ENCODE results near the gene DNAH6. TPM values are rescaled to one million over a fixed set of nuclear protein-coding genes. Genes with fewer than 3 reads are reported as not detected.
A peak's percentile ranks its signal among the peaks of the same experiment; 100 is the strongest.

DNAH6 gene
- total RNA-seq, 1 donor from 2014 or later, result not detected

DNA sequence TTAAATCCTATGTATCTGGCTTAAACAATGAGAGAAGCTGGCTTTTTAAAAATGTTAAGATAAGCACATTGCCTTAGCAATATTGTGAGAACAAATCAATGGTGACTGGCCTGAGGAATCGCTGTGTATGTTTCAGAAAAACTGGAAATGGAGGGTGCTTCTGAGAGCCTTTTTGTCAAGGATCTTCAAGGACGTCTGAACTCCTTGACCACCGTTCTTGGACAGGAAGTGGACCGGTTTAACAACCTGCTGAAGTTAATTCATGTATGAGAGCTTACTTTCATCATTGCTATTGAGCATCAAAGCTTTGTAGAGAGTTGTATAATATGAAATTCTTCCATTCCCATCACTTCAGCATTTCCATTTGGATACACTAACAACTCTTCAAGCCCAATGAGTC, 292.0 kb downstream of the DNAH6 start:
- H3K4me3 Mint-ChIP-seq (ENCODE audit: unreplicated experiment), result no peak overlapping the region
- no peaks in the 10 kb centered on the region for H3K36me3 Mint-ChIP-seq (ENCODE audit: unreplicated experiment)
- no peak for DNase-seq (ENCODE audit: extremely low spot score, unreplicated experiment)
- peaks cover 25% of the 10 kb centered on the region for H3K27me3 Mint-ChIP-seq (ENCODE audit: unreplicated experiment)
- peaks cover 14% of the 10 kb centered on the region for H3K4me1 Mint-ChIP-seq (ENCODE audit: unreplicated experiment)
- no peak overlapping the region for H3K27ac Mint-ChIP-seq (ENCODE audit: unreplicated experiment)
- TF ChIP-seq, protein P1, sequence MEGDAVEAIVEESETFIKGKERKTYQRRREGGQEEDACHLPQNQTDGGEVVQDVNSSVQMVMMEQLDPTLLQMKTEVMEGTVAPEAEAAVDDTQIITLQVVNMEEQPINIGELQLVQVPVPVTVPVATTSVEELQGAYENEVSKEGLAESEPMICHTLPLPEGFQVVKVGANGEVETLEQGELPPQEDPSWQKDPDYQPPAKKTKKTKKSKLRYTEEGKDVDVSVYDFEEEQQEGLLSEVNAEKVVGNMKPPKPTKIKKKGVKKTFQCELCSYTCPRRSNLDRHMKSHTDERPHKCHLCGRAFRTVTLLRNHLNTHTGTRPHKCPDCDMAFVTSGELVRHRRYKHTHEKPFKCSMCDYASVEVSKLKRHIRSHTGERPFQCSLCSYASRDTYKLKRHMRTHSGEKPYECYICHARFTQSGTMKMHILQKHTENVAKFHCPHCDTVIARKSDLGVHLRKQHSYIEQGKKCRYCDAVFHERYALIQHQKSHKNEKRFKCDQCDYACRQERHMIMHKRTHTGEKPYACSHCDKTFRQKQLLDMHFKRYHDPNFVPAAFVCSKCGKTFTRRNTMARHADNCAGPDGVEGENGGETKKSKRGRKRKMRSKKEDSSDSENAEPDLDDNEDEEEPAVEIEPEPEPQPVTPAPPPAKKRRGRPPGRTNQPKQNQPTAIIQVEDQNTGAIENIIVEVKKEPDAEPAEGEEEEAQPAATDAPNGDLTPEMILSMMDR (IDR thresholded peaks at IDR 0.05), result no peak
- H3K9me3 Mint-ChIP-seq (ENCODE audit: unreplicated experiment), result no peaks in the 10 kb centered on the region

DNA sequence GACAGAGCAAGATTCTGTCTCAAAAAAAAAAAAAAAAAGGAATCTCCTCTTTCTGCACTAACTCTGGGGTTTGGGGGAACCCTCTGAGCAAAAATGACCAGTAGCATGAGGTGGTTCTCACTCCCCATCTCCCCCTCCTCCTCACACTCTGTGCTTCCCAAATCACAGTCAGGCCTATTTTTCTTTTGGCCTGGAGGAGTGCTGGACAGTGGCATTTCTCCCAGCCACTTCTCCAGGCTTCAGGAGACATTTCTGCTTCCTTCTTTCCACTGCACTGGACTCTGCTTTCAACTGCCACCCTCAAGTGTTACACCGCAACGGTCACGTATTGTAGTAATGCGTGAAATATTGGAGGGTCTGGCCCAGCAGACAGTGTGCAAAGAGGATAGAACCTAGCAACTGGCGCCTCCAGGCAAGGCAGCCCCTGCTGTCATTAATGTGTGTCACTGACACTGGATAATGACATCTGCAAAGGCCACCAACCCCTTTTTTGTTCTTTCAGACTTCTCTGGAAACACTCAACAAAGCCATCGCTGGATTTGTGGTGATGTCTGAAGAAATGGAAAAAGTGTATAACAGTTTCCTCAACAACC, 295.6 kb downstream of the DNAH6 start:
- peak; percentile 67 for DNase-seq (ENCODE audit: extremely low spot score, unreplicated experiment)
- Mint-ChIP-seq H3K36me3 (ENCODE audit: unreplicated experiment) (no peaks in the 10 kb centered on the region), H3K27me3 (ENCODE audit: unreplicated experiment) (peaks cover 28% of the 10 kb centered on the region), H3K4me1 (ENCODE audit: unreplicated experiment) (peaks cover 9% of the 10 kb centered on the region), H3K27ac (ENCODE audit: unreplicated experiment) (no peak overlapping the region), H3K9me3 (ENCODE audit: unreplicated experiment) (no peaks in the 10 kb centered on the region), H3K4me3 (ENCODE audit: unreplicated experiment) (no peak overlapping the region)
- TF ChIP-seq, protein P1 (IDR thresholded peaks at IDR 0.05), result no peak

DNA sequence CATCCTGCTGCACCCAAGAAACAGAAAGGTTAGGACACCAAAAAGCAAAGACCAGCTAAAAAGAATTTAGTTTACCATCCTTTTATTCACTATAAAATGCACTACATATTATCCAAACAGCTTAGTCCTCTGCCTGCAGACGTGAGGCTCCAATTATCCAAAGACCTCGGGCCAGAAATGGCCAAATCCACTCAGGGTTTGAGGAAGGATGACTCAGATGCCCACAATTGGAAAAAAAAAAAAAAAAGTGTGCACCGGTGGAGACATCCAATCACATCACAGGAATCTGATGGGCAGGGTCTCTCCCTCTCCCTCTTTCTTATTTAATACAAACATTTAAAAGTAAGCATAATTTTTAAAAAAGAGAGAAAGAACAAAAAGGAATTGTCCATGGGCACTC, 298.8 kb downstream of the DNAH6 start:
- Mint-ChIP-seq H3K4me1 (ENCODE audit: unreplicated experiment) (no peaks in the 10 kb centered on the region), H3K27ac (ENCODE audit: unreplicated experiment) (no peak overlapping the region), H3K4me3 (ENCODE audit: unreplicated experiment) (no peak overlapping the region), H3K27me3 (ENCODE audit: unreplicated experiment) (peaks cover 24% of the 10 kb centered on the region), H3K9me3 (ENCODE audit: unreplicated experiment) (no peaks in the 10 kb centered on the region), H3K36me3 (ENCODE audit: unreplicated experiment) (no peaks in the 10 kb centered on the region)
- no peak for DNase-seq (ENCODE audit: extremely low spot score, unreplicated experiment)
- TF ChIP-seq, protein P1 (IDR thresholded peaks at IDR 0.05), result no peak

DNA sequence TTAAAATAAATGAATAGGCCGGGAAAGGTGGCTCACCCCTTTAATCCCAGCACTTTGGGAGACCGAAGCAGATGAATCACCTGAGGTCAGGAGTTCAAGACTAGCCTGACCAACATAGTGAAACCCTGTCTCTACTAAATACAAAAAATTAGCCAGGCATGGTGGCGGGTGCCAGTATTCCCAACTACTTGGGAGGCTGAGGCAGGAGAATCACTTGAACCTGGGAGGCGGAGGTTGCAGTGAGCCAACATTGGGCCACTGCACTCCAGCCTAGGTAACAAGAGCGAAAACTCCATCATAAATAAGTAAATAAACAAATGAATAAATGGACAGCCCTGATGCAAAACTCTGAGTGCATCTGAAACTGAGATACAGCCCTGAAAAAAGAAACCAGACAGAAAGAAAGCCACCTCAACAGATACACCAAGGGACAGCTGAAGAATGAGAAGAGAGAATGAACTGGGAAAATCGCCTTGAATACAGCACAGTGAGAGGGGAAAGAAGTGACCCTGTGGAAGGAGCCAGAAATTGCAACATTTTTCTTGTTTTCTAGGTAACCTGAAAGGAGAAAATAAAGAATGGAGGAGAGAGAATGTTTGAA, 300.2 kb downstream of the DNAH6 start:
- Mint-ChIP-seq H3K27me3 (ENCODE audit: unreplicated experiment) (peaks cover 21% of the 10 kb centered on the region), H3K4me3 (ENCODE audit: unreplicated experiment) (no peak overlapping the region), H3K36me3 (ENCODE audit: unreplicated experiment) (no peaks in the 10 kb centered on the region), H3K9me3 (ENCODE audit: unreplicated experiment) (no peaks in the 10 kb centered on the region), H3K4me1 (ENCODE audit: unreplicated experiment) (no peaks in the 10 kb centered on the region), H3K27ac (ENCODE audit: unreplicated experiment) (no peak overlapping the region)
- no peak for DNase-seq (ENCODE audit: extremely low spot score, unreplicated experiment)
- TF ChIP-seq, protein P1 (IDR thresholded peaks at IDR 0.05), result no peak

DNA sequence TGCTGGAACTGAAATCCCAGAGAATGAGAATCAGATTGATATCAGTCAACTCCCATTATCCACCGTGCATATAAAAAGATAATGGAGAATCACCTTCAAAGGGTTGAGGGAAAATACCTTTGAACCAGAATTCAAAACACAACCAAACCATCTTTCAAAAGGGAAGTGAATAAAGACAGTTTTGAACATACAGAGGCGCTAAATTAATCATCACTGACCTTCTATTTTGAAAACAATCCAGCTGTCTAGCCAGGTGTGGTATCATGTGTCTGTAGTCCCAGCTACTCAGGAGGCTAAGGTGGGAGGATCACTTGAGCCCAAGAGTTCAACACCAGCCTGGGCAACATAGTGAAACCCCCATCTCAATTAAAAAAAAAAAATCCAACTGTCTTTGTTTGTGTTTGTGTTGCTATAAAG, 300.9 kb downstream of the DNAH6 start:
- TF ChIP-seq, protein P1 (IDR thresholded peaks at IDR 0.05), result no peak
- H3K27ac Mint-ChIP-seq (ENCODE audit: unreplicated experiment), result no peak overlapping the region
- H3K4me3 Mint-ChIP-seq (ENCODE audit: unreplicated experiment), result no peak overlapping the region
- no peaks in the 10 kb centered on the region for H3K9me3 Mint-ChIP-seq (ENCODE audit: unreplicated experiment)
- no peaks in the 10 kb centered on the region for H3K4me1 Mint-ChIP-seq (ENCODE audit: unreplicated experiment)
- H3K36me3 Mint-ChIP-seq (ENCODE audit: unreplicated experiment), result no peaks in the 10 kb centered on the region
- peaks cover 18% of the 10 kb centered on the region for H3K27me3 Mint-ChIP-seq (ENCODE audit: unreplicated experiment)
- no peak for DNase-seq (ENCODE audit: extremely low spot score, unreplicated experiment)
